Measurements from ENCODE around the gene DCDC2B. TPM values are rescaled to one million over a fixed set of nuclear protein-coding genes. Genes with fewer than 3 reads are reported as not detected.
A peak's percentile ranks its signal among the peaks of the same experiment; 100 is the strongest.

Gene DCDC2B
- total and polyA plus RNA-seq, 4 donors: not detected

DNA sequence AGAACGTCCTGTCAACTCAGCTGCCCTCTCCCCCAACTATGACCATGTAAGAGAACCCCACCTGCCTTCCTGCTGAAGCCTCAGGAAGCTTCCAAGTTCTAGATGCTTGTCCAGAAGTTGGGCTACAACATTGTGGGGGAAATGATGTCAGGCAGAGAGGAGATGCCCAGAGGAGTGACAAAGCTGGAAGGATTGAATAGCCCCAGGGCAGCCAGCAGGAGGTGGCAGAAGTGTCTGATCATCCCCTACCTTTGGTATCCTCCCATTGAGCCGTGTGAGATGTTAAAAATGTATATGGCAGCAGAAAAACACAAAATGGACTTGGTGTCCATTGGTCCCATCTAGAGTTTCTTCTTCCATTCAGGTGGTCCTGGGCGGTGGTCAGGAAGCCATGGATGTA, 19.9 kb downstream of the DCDC2B start:
- H3K36me3 ChIP-seq (ENCODE audit: control insufficient read depth in 1 of 2, insufficient read depth in 2 of 2, low read length in 1 of 2): peaks cover 2 to 9% of the 10 kb centered on the region in 2 donors
- intact Hi-C loops (cut with DNase I): no loop called here
- no peak for DNase-seq
- WGBS, 2 donors: 79 to 81% methylated on average over 3 of the region's 3 CpGs
- no peaks in the 10 kb centered on the region for H3K9me3 ChIP-seq (ENCODE audit: control insufficient read depth, low read length)
- no peak overlapping the region for H3K27ac ChIP-seq (ENCODE audit: low read depth in 1 of 2, low read length in 2 of 2)
- no peak overlapping the region for H3K4me3 ChIP-seq (ENCODE audit: low read length in 2 of 2)
- no peak for ATAC-seq (ENCODE audit: low FRiP score)
- no peaks in the 10 kb centered on the region for H3K27me3 ChIP-seq (ENCODE audit: control insufficient read depth in 1 of 2, insufficient read depth in 2 of 2, low read length in 1 of 2)
- no peaks in the 10 kb centered on the region for H3K4me1 ChIP-seq (ENCODE audit: control insufficient read depth in 1 of 2, insufficient read depth in 2 of 2, low read length in 2 of 2)

DNA sequence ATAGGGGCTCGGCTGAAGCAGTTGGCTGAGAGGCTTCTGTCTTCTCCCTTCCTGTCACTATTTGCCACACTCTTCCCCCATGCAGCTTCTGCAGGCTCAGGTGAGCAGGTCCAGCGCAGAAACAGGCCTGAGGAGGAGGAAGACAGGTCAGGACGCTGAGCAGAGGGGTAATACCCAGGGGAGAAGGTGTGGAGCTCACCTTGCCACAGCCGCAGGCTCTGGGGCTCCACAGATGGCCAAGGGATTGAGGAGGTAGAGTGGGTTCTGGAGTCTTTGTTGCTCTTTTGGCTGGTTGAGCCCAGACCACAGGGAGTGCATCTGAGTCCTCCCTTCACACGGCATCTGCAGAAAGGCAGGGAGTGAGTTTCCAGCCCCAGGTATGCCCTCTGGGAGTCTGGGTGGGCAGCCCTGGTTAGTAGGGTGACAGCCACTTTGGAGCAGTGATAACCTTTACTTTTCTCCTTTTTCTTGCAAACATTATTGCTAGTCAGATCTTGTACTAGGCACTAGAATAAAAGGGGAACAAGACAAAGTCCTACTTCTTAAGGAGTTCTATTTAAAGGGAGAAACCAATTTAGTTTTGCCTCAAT, 23.0 kb downstream of the DCDC2B start:
- H3K27me3 ChIP-seq (ENCODE audit: control insufficient read depth in 1 of 2, insufficient read depth in 2 of 2, low read length in 1 of 2): no peaks in the 10 kb centered on the region
- no peaks in the 10 kb centered on the region for H3K4me1 ChIP-seq (ENCODE audit: control insufficient read depth in 1 of 2, insufficient read depth in 2 of 2, low read length in 2 of 2)
- DNase-seq (no peak), ATAC-seq (ENCODE audit: low FRiP score) (no peak)
- H3K4me3 ChIP-seq (ENCODE audit: low read length in 2 of 2): no peak overlapping the region
- H3K27ac ChIP-seq (ENCODE audit: low read depth in 1 of 2, low read length in 2 of 2): no peak overlapping the region
- H3K9me3 ChIP-seq (ENCODE audit: control insufficient read depth, low read length): no peaks in the 10 kb centered on the region
- H3K36me3 ChIP-seq (ENCODE audit: control insufficient read depth in 1 of 2, insufficient read depth in 2 of 2, low read length in 1 of 2): peaks cover 2 to 9% of the 10 kb centered on the region in 2 donors
- intact Hi-C loops (cut with DNase I): no loop called here
- WGBS, 2 donors: 74 to 80% methylated on average over 5 of the region's 5 CpGs

DNA sequence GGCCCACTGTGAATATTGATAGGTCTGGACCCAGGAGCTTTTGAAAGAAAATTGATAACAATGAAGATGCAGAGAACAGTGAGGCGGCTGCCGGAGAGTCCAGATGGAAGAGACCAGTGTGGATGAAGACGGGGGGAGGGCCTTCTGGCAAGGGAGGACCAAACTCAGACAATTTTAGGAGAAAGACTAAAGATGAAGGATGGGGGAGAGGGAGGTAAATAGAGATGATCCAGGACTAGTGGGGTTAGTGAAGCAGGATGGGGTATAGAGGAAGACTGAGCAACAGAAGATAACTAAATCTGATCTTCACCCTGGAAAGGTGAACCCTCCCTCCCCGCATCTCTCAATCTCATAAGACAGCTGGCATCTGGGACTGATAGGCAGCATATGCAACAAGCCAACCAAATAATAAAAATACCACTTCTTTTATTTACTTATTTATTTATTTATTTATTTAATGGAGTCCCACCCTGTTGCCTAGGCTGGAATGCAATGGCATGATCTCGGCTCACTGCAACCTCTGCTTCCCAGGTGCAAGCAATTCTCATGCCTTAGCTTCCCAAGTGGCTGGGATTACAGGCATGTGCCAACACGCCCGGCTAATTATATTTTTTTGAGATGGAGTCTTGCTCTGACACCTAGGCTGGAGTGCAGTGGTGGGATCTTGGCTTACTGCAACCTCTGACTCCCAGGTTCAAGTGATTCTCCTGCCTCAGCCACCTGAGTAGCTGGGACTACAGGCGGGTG, 23.8 kb downstream of the DCDC2B start:
- H3K27ac ChIP-seq (ENCODE audit: low read depth in 1 of 2, low read length in 2 of 2): no peak overlapping the region
- H3K9me3 ChIP-seq (ENCODE audit: control insufficient read depth, low read length): no peaks in the 10 kb centered on the region
- DNase-seq (no peak), ATAC-seq (ENCODE audit: low FRiP score) (no peak)
- intact Hi-C loops (cut with DNase I): no loop called here
- peaks cover 2 to 9% of the 10 kb centered on the region in 2 donors for H3K36me3 ChIP-seq (ENCODE audit: control insufficient read depth in 1 of 2, insufficient read depth in 2 of 2, low read length in 1 of 2)
- 83% methylated on average over 8 of the region's 8 CpGs for WGBS, 2 donors
- no peak overlapping the region for H3K4me3 ChIP-seq (ENCODE audit: low read length in 2 of 2)
- no peaks in the 10 kb centered on the region for H3K4me1 ChIP-seq (ENCODE audit: control insufficient read depth in 1 of 2, insufficient read depth in 2 of 2, low read length in 2 of 2)
- no peaks in the 10 kb centered on the region for H3K27me3 ChIP-seq (ENCODE audit: control insufficient read depth in 1 of 2, insufficient read depth in 2 of 2, low read length in 1 of 2)

DNA sequence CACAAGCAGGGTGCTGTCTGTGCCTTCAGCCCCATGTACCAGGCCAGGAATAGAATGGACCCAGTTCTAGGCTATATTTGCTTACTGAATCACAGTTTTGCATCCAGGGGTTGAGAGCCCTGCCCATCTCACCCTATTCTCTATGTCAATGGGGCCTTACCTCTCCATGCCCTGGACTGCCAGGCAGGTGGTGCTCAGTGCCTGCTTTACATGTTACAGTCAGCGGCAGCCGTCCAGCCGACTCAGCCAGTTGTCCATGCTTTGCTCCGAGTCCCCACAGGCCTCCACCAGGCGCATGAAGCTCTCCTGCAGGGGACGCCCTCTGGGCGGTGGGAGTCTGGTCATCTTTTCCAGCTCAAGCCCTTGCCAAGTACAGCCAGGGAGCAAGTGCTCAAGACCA, 25.9 kb downstream of the DCDC2B start:
- Histone ChIP-seq H3K9me3 (ENCODE audit: control insufficient read depth, low read length) (no peaks in the 10 kb centered on the region), H3K36me3 (ENCODE audit: control insufficient read depth in 1 of 2, insufficient read depth in 2 of 2, low read length in 1 of 2) (peaks cover 2 to 5% of the 10 kb centered on the region in 2 donors), H3K27me3 (ENCODE audit: control insufficient read depth in 1 of 2, insufficient read depth in 2 of 2, low read length in 1 of 2) (no peaks in the 10 kb centered on the region), H3K4me1 (ENCODE audit: control insufficient read depth in 1 of 2, insufficient read depth in 2 of 2, low read length in 2 of 2) (no peaks in the 10 kb centered on the region), H3K4me3 (ENCODE audit: low read length in 2 of 2) (no peak overlapping the region), H3K27ac (ENCODE audit: low read depth in 1 of 2, low read length in 2 of 2) (no peak overlapping the region)
- WGBS, 2 donors: 74 to 80% methylated on average over 7 of the region's 7 CpGs
- ATAC-seq (ENCODE audit: low FRiP score) (no peak), DNase-seq (no peak)
- intact Hi-C loops (cut with DNase I): no loop called here

DNA sequence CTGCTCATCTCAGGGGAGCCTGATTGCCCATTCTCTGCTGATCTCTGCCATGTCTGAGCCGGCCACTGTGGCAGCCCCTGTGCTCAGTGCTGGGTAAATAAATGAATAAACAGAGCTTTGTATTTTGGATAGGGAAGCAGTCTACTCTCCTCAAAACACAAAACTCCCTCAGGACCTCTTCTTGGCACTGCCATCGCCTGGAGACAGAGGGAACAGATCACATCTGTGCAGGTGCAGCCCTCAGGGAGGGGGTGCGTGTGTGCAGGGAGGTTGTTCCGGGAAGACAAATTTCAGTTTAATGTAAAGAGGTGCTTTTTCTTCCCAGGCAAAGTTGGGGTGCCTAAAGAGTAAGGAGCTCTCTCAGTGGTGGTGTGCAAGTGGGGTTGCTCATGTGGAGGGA, 30.4 kb downstream of the DCDC2B start:
- no peak for DNase-seq
- Histone ChIP-seq H3K4me3 (ENCODE audit: low read length in 2 of 2) (no peak overlapping the region), H3K27ac (ENCODE audit: low read depth in 1 of 2, low read length in 2 of 2) (no peak overlapping the region), H3K36me3 (ENCODE audit: control insufficient read depth in 1 of 2, insufficient read depth in 2 of 2, low read length in 1 of 2) (no peaks in the 10 kb centered on the region), H3K4me1 (ENCODE audit: control insufficient read depth in 1 of 2, insufficient read depth in 2 of 2, low read length in 2 of 2) (no peaks in the 10 kb centered on the region), H3K9me3 (ENCODE audit: control insufficient read depth, low read length) (no peaks in the 10 kb centered on the region), H3K27me3 (ENCODE audit: control insufficient read depth in 1 of 2, insufficient read depth in 2 of 2, low read length in 1 of 2) (no peaks in the 10 kb centered on the region)
- intact Hi-C loops (cut with DNase I): no loop called here
- ATAC-seq (ENCODE audit: low FRiP score): no peak
- 68 to 75% methylated on average over 4 of the region's 4 CpGs for WGBS, 2 donors

DNA sequence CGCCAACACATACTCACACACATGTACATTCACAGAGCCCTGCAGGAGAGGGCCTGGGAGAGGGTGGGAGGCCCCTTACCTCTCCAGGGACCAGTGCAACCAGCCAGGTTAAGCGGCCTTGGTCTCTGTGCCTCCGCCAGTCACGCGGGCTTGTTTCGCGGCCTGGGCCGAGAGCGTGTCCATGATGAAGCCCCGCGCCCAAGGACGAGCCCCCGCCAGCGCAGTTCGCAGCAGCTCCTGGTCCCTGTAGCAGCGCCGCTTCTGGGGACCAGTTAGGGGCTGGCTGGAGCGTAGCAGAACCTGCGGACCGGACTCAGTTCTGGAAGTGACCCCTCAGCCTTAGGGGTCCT, 30.9 kb downstream of the DCDC2B start:
- H3K9me3 ChIP-seq (ENCODE audit: control insufficient read depth, low read length): no peaks in the 10 kb centered on the region
- intact Hi-C loops (cut with DNase I): no loop called here
- no peaks in the 10 kb centered on the region for H3K36me3 ChIP-seq (ENCODE audit: control insufficient read depth in 1 of 2, insufficient read depth in 2 of 2, low read length in 1 of 2)
- DNase-seq (peak in 1 of 2 donors; percentile 78), ATAC-seq (ENCODE audit: low FRiP score) (no peak)
- no peaks in the 10 kb centered on the region for H3K27me3 ChIP-seq (ENCODE audit: control insufficient read depth in 1 of 2, insufficient read depth in 2 of 2, low read length in 1 of 2)
- peak overlapping the region in 1 of 2 donors; percentile 1 for H3K27ac ChIP-seq (ENCODE audit: low read depth in 1 of 2, low read length in 2 of 2)
- no peak overlapping the region for H3K4me3 ChIP-seq (ENCODE audit: low read length in 2 of 2)
- WGBS, 2 donors: 60 to 69% methylated on average over 20 of the region's 20 CpGs
- H3K4me1 ChIP-seq (ENCODE audit: control insufficient read depth in 1 of 2, insufficient read depth in 2 of 2, low read length in 2 of 2): no peaks in the 10 kb centered on the region

DNA sequence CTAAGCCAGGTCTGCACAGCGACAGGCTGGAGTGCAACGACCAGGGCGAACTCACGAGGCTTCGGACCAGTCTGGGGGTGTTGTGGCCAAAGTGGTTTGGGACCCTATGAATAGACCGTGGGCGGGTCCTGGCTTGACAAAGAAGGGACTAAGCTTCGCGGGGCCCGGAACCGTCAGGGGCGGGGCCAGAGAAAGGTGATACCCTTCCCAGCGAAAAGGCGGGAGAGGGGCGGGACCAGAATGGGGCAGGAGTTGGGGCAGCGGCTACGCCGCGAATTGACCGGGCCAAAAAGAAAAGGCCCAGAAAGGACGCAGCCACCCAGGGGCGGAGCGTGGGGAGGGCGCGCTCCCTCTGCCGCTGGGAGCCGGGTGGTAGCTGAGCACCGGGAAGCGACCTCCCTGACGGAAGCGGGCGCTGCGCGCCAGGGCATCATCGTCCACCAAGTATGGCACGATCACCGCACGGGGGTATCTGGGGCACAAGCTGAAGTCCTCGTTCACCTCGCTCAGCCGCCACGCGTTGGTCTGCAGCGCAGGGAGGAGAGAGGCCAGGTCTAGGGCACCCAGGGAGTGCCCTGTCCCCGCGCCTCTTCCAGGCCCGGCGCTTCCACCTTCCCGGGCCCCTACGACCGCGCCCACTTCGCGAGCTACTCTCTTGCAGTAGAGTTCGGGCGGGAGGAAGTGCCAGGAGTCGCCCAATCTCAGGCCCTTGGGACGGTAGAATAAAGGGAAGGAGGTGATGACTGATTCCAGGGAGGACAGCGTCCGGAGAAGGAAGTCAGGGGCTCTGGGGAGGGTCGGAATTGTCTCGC, 31.5 kb downstream of the DCDC2B start:
- H3K27ac ChIP-seq (ENCODE audit: low read depth in 1 of 2, low read length in 2 of 2): peak overlapping the region in 1 of 2 donors; percentile 38
- peak overlapping the region; percentile 39 to 40 for H3K4me3 ChIP-seq (ENCODE audit: low read length in 2 of 2)
- no peaks in the 10 kb centered on the region for H3K9me3 ChIP-seq (ENCODE audit: control insufficient read depth, low read length)
- DNase-seq (peak; percentile 86 to 92), ATAC-seq (ENCODE audit: low FRiP score) (peak; percentile 91)
- intact Hi-C loops (cut with DNase I): no loop called here
- 3% methylated on average over 57 to 62 of the region's 62 CpGs for WGBS, 2 donors
- H3K27me3 ChIP-seq (ENCODE audit: control insufficient read depth in 1 of 2, insufficient read depth in 2 of 2, low read length in 1 of 2): no peaks in the 10 kb centered on the region
- no peaks in the 10 kb centered on the region for H3K4me1 ChIP-seq (ENCODE audit: control insufficient read depth in 1 of 2, insufficient read depth in 2 of 2, low read length in 2 of 2)
- H3K36me3 ChIP-seq (ENCODE audit: control insufficient read depth in 1 of 2, insufficient read depth in 2 of 2, low read length in 1 of 2): no peaks in the 10 kb centered on the region

DNA sequence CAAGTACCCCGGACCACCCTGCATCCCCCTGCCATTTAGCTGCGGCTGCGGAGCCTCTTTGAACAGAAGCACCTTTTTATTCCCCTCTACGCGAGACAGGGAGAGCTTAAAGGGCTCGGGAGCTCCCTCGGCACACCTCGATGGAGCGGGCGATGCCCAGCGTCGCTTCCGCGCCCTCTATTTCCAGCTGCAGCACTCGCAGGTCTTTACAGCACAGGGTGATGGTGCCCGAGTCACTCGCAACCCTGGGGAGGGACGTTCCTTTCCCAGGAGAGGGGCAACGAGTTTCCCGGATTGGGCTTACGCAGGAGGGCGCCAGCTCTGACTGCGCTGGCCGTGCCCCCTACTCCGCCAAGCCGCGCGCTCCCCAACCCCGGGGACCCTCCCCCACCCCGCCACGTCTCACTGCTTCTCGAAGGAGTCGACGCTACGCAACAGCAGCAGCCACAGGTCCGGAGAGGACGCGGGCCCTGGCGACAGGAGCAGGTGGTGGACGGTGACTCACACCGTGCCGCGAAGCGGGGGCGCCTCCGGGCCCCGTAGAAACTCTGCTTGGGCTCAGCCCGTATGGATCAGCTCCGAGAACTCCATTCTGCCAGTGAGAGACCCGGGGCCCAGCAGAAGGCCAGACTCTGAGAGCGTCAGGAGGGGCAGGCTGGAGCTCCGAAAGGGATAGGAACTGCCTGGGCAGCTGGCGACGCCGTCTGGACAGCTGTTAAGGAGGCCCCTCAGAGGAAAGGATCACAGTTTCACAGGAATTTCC, 32.3 kb downstream of the DCDC2B start:
- no peaks in the 10 kb centered on the region for H3K27me3 ChIP-seq (ENCODE audit: control insufficient read depth in 1 of 2, insufficient read depth in 2 of 2, low read length in 1 of 2)
- H3K36me3 ChIP-seq (ENCODE audit: control insufficient read depth in 1 of 2, insufficient read depth in 2 of 2, low read length in 1 of 2): no peaks in the 10 kb centered on the region
- no peaks in the 10 kb centered on the region for H3K9me3 ChIP-seq (ENCODE audit: control insufficient read depth, low read length)
- peak overlapping the region; percentile 31 to 59 for H3K27ac ChIP-seq (ENCODE audit: low read depth in 1 of 2, low read length in 2 of 2)
- WGBS, 2 donors: 0 to 1% methylated on average over 55 of the region's 55 CpGs
- ATAC-seq (ENCODE audit: low FRiP score): peak; percentile 77
- intact Hi-C loops (cut with DNase I): loop anchor here in 1 of 2 donors (1.0 kb wide), 1 partner anchor 19 kb away; the partner anchor contains the start of genes EIF3I and TMEM234
- H3K4me3 ChIP-seq (ENCODE audit: low read length in 2 of 2): peak overlapping the region; percentile 39 to 40
- no peaks in the 10 kb centered on the region for H3K4me1 ChIP-seq (ENCODE audit: control insufficient read depth in 1 of 2, insufficient read depth in 2 of 2, low read length in 2 of 2)
- DNase-seq: peak; percentile 78 to 91
